Activated naive CD4-positive, alpha-beta T cell treated with anti-CD3 and anti-CD28 coated beads, Interleukin-2, amount 50 U/mL, for 16 hours (primary cell): Measurements from ENCODE around the gene SDR9C7.
"Not testable (repeated sequence)": the region's sequence is repeated elsewhere in the genome, so short reads cannot be mapped to it uniquely, and the experiment has no call there.

Experiments used
- DNase-seq: peaks from one replicate; pipeline ENCODE4 v3.0.0-alpha.2; 2020

SDR9C7 gene

GRCh38 chr12:56909403-56909802 lies 24.8 kb downstream of the SDR9C7 start:
- not testable (repeated sequence) for DNase-seq

DNA sequence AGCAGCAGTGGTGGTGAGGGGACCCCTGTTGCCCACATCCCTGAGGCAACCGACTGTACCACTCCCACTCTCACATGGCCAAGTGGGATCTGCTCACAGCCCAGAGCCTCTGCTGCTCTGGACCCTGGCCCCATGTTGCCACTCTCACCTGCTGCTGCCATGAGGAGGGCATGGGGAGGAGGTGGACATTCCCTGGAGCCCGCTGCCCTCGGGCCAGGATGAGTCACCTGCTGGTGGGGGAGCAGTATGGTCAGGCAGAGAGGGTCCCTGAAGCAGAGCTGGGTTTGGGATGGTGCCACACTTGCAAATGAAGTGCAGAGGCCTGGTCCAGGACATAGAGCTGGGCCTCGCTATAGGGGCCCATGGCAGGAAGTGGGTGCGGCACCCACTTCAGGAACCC lies 26.1 kb downstream of the SDR9C7 start:
- no peak for DNase-seq

- no peak for DNase-seq
Measured at GRCh38 chr12:56905852-56906251, 28.4 kb downstream of the SDR9C7 start.

DNA sequence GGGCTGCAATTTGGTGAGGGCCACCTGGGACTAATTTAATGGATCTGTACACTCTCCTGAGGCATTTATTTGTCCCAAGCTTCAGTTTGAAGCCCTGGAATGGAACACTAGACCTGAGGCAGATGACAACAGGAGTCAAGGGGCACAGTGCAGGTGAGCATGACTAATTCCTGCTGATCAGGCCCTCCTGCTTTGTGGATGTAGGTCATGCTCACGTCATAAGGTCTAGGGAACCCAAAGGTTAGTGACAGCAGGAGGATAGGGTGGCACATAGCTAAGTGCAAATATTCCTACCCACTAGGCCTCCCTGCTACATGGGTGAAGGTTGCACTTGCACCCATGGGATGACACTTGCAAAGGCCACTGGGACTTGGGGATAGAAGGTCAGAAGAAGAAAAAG lies 30.8 kb downstream of the SDR9C7 start:
- DNase-seq: no peak

DNA sequence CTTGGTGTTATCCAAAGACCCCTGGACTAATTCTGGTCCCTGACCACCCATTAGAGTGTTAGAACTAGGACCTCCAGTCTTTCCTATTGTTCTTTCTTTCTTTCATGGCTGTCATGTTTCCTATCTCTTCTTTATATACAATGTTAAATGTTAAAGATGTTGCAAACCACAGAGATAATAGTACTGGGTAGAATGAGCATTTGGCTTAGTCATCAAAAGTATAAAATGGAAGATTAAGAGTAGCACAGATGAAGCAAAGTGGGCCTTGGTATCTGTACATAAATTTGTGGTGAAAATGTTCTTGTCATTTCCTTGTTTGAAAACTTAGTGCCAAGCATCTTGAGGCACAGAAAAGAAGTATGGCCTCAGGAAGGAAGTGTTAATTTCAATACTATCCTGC lies 32.9 kb downstream of the SDR9C7 start:
- DNase-seq: not testable (repeated sequence)

DNA sequence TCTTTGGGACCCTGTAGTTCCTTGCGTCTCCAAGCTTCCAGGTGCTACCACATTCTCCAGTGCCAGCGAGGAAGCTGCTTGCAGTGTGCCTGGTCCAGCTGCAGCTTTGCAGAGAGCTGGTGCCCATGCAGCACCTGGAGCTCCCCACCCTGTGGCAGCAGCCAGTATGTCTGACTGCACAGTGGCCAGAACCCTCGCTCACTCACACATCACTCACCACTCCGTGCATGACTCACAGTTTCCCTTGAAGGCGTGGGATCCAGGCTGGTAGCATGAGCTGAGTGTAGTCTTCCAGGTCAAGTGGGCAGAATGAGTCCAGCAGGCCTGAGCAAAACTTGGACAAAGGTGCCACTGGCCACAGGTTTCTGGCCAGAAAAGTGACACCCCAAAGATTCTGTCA lies 33.6 kb downstream of the SDR9C7 start:
- DNase-seq: no peak

DNA sequence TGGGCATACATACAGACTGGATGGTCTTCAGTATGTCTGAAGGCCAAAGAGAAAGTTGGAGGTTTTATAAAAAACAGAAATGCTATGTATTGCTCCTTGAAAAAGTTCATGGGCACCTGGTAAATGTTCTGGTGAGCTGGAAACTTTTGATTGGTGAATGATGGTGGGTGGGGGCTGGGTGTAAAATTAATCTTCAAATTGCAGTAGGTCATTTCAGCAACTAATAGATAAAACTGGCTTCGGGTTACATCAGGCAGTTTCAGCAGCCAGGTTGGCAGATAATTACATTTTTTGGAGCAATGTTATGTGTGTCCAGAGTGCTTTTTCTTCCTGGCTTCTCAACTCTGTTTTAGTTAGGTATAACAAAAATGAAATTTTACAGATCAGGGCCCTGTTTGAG lies 35.3 kb downstream of the SDR9C7 start:
- no peak for DNase-seq

- DNase-seq: no peak
Measured at GRCh38 chr12:56897844-56898361, 36.3 kb downstream of the SDR9C7 start.

DNA sequence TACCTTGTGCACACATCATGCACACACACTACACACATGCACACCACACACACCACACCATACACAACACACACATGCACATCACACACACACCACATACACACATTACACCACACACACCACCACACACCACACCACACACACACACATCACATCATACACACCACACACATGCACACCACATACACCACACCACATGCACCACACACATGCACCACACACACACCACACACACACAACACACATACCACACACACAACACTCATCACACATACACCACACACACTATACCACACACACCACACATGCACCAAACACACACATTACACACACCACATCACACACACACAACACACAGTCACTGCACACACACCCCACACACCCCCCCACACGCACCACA lies 38.1 kb downstream of the SDR9C7 start:
- DNase-seq: no peak

DNA sequence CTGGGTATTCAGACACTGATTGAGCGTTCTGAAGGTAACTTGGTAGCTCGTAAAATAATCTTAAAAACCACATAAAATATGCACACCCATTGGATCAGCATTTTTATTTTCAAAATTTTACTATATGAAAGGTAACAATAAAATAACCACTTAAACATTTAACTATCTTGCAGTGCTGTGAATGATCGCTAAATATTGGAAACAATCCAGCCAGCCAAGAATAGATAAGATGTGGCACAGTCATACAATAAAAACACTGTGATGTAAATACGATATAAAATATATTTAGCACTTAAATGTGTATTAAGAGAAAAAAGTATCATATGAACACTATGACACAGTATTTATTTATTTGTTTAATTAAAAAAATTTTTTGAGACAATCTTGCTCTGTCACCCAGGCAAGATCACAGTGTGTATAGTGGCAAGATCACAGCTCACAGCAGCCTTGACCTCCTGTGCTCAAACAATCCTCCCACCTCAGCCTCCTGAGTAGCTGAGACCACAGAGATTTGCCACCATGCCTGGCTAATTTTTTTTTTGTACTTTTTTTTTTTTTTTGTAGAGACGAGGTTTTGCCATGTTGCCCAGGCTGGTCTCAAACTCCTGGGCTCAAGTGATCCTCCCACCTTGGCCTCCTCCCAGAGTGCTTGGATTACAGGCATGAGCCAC lies 39.4 kb downstream of the SDR9C7 start:
- no peak for DNase-seq

DNA sequence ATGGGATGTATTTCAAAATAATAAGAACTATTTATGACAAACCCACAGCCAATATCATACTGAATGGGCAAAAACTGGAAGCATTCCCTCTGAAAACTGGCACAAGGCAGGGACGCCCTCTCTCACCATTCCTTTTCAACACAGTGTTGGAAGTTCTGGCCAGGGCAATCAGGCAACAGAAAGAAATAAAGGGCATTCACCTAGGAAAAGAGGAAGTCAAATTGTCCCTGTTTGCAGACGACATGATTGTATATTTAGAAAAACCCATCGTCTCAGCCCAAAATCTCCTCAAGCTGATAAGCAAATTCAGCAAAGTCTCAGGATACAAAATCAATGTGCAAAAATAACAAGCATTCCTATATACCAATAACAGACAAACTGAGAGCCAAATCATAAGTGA lies 42.3 kb downstream of the SDR9C7 start:
- not testable (repeated sequence) for DNase-seq

DNA sequence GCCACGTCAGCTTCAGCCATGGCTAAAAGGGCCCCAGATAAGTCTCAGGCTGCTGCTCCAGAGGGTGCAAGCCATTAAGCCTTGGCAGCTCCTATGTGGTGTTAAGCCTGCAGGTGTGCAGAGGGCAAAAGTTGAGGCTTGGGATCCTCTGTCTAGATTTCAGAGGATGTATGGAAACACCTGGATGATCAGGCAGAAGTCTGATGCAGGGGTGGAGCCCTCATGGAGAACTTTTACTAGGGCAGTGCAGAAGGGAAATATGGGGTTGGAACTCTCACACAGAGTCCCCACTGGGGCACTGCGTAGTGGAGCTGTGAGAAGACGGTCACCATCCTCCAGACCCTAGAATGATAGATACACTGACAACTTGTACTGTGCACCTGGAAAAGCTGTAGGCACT lies 47.9 kb downstream of the SDR9C7 start:
- no peak for DNase-seq

GRCh38 chr12:56885316-56885715 lies 48.9 kb downstream of the SDR9C7 start:
- DNase-seq: no peak

DNA sequence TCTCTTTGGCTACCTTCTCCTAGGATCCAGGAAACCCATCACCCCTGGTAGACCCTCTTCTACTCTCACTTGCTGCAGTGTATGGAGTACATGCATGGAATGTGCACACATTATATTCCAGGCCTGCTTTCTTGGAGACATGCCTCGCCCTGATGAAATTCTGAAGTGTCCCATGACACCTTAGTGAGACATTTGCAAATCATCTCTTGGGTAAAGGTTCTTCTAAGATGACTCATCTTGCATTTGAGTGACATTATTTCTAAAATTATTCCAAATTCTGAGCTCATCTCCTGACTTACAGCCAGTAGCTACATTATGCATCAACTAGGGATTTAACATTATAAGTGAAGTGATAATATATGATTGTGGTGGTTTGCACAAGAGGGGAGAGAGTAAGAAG lies 49.8 kb downstream of the SDR9C7 start:
- no peak for DNase-seq

GRCh38 chr12:56882407-56882806 lies 51.8 kb downstream of the SDR9C7 start:
- DNase-seq: not testable (repeated sequence)

DNA sequence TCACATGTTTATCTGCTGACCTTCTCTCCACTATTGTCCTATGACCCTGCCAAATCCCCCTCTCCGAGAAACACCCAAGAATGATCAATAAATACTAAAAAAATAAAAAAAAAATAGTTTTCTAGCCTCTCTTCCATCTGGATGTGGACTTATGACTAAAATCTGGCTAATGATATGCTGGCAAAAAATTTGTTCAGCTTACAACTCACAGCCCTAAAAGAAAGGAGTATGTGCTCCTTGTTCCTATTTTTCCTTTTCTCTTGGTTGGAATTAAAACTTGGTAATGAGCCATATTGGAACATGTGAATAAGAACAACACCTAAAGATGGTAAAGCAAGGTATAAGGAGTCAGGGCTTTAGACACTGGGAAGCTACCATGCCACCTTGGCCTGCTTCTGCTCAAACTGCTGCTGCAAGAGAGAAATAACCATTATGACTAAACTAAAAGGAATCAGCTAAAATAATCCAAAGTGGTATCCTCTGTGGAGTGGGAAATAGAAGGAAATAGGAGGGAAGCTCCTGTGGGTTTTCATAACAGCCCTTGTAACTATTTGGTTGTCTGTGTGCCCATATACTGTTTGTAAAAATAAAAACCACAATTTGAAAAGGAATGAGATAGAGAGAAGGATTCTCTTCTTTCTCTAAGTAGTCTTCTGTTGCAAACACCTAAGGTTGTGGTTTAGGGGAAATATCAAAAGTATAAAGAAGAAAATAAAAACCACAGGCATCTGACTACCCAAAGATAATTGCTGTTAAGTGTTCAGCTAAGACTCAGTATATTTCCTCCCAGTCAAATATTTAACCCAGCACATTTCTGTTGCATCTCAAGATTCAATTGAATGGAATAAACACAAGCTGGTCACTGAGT lies 53.8 kb downstream of the SDR9C7 start:
- no peak for DNase-seq

DNA sequence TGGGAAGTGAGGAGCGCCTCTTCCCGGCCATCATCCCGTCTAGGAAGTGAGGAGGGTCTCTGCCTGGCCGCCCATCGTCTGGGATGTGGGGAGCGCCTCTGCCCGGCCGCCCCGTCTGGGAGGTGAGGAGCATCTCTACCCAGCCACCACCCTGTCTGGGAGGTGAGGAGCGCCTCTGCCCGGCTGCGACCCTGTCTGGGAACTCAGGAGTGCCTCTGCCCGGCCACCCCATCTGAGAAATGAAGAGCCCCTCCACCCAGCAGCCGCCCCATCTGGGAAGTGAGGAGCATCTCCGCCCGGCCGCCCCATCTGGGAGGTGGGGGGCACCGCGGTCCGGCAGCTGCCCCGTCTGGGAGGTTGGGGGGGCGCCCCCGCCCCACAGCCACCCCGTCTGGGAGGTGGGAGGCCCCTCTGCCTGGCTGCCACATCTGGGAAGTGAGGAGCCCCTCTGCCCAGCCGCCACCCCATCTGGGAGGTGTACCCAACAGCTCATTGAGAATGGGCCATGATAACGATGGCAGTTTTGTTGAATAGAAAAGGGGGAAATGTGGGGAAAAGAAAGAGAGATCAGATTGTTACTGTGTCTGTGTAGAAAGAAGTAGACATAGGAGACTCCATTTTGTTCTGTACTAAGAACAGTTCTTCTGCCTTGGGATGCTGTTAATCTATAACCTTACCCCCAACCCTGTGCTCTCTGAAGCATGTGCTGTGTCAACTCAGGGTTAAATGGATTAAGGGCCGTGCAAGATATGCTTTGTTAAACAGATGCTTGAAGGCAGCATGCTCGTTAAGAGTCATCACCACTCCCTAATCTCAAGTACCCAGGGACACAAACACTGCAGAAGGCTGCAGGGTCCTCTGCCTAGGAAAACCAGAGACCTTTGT lies 54.7 kb downstream of the SDR9C7 start:
- not testable (repeated sequence) for DNase-seq

- DNase-seq: no peak
Measured at GRCh38 chr12:56878010-56878339, 56.2 kb downstream of the SDR9C7 start.

DNA sequence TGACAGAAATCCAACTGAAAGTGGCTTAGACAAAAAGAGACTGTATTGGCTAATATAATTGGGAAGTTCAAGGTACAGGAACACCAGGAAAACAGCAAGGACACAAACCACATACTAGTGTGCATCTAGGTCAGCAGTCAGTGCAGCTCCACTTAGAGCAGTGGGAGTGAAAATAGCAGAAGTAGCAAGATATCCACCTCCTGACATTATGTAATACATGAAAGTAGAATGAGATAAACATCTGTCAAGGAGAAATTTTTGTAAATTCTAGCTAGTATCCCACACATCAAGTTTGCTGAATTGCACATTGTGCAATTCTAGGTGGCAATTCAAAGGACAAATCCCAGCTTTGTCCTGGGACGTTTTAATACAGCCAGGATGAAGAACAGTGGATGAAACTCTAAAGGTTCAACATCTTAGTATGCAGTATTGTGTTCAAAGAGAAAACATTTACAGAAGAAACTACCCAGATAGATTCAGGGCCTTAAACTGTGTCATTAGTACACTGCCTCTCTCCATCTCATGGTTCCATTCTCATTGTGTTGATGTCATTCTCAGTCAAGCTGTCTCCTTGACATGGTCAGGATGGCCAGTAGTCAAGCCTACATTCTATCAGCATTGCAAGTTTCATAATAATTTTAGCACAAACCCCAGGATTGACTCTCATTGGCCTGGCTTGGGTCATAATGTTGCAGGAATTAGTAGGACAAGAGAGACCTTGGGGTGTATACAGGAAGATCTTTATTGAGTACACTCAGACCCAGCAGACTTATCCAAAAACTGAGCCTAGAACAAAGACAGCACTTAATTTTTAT lies 56.8 kb downstream of the SDR9C7 start:
- DNase-seq: no peak

DNA sequence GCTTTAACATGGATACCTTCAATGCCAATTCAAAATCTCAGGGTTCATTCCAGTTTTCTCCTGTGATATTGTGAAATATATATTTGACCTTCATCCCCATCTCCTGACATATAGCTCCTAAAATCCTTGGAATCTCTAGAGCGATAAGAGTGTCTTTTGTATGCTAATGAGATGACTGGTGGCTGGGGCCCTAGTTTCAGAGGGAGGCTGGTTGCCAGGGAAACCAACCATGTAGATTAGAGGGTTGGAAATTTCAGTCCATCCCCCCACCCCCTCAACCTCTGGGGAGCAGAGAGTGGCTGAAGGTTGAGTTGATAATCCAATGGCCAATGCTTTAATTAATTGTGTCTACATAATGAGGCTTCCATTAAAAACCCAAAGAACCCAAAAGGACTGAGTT lies 59.4 kb downstream of the SDR9C7 start:
- no peak for DNase-seq

DNA sequence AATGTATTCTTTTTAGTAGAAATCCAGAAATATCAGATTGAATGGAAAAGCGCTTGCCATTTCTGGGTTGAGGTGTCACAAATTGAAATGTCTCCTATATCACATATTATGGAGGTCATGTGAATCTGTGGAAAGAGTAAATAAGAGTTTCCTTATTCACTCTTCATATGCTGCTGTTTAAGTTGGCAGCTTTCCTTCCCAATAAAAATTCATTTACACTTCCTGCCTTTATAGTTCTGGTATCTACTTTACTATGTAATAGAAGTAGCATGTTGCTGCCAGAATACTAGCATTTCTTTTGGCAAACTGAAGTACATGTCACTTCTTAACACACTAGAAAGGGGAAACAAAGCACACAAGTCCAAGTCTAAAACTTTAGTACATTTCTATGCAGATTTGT lies 60.8 kb downstream of the SDR9C7 start:
- DNase-seq: no peak
